Lower leg skin (tissue), 4 donors: Measurements from ENCODE around the gene NRXN3. TPM values are rescaled to one million over a fixed set of nuclear protein-coding genes. Genes with fewer than 3 reads are reported as not detected.

ENCODE experiments used
- DNase-seq, 2 donors: peaks; one replicate each; pipeline ENCODE4 v3.0.0-alpha.2; 2019; ENCODE audit warnings: low spot score in 2 of 2
- H3K4me3 ChIP-seq: fragments of 200-600 bp; sonication (generic); 2 replicates; pipeline ENCODE4 v1.5.1; 2017; ENCODE audit warnings: mild to moderate bottlenecking, low read depth; ENCODE audit not compliant: poor library complexity, severe bottlenecking
- CTCF ChIP-seq, 3 donors: fragments of 450-650 bp; IDR thresholded peaks; one replicate each; pipeline ENCODE4 v1.5.1; 2016; ENCODE audit warnings: antibody characterized with exemption in 3 of 3, mild to moderate bottlenecking in 3 of 3, moderate library complexity in 2 of 3
- POLR2A ChIP-seq, 2 donors: fragments of 450-650 bp; IDR thresholded peaks; one replicate each; pipeline ENCODE4 v1.6.1; 2016 to 2017; ENCODE audit warnings: antibody characterized with exemption in 2 of 2, mild to moderate bottlenecking in 1 of 2, moderate library complexity in 1 of 2
- WGBS, 2 donors: methylation state at CpG; one replicate each; pipeline ENCODE4 v1.1.5; 2018; 5-methylcytosine and 5-hydroxymethylcytosine counted together
- intact Hi-C: fragments of 100-400 bp; cut with DNase I; formaldehyde crosslinking; loops from one replicate; pipeline ENCODE4 v1.15.0; 2023; ENCODE audit warnings: low total_unique reads
- total RNA-seq, 4 donors: library from RNA; depleted of rRNA; stranded (reverse); fragments of >200 nt; gene quantifications; one replicate each; pipeline ENCODE4 v1.1.0, GENCODE V29; 2016

The NRXN3 gene
- total RNA-seq, 4 donors from 2014 or later: 0.61 to 2.4 (median 1.7) TPM

- H3K4me3 ChIP-seq: no peak overlapping the region
- intact Hi-C loops: no loop called here
- whole genome bisulfite sequencing, 2 donors: 45 to 58% methylated on average over 7 of the region's 7 CpGs
- no peak for DNase-seq
- TF ChIP-seq CTCF (IDR thresholded peaks at IDR 0.05) (no peak), POLR2A (IDR thresholded peaks at IDR 0.05) (no peak)
These were observed 1485.9 kb downstream of the NRXN3 start for GRCh38 chr14:79656056-79656455.

GRCh38 chr14:79656496-79656895, 1486.3 kb downstream of the NRXN3 start:
- DNase-seq: no peak
- WGBS, 2 donors: 74 to 82% methylated on average over 7 of the region's 7 CpGs

GRCh38 chr14:79658221-79658620, 1488.0 kb downstream of the NRXN3 start:
- intact Hi-C loops: no loop called here
- H3K4me3 ChIP-seq: no peak overlapping the region
- 64 to 77% methylated on average over 5 of the region's 5 CpGs for WGBS, 2 donors
- no peak for DNase-seq
- no peak for TF ChIP-seq POLR2A (IDR thresholded peaks at IDR 0.05)
- no peak for TF ChIP-seq CTCF (IDR thresholded peaks at IDR 0.05)

More at GRCh38 chr14:79656496-79656895, 1486.3 kb downstream of the NRXN3 start:
- TF ChIP-seq CTCF (IDR thresholded peaks at IDR 0.05): no peak
- no peak for TF ChIP-seq POLR2A (IDR thresholded peaks at IDR 0.05)
- H3K4me3 ChIP-seq: no peak overlapping the region
- intact Hi-C loops: no loop called here

- 81 to 92% methylated on average over 4 of the region's 4 CpGs for WGBS, 2 donors
- no peak for DNase-seq
- TF ChIP-seq POLR2A (IDR thresholded peaks at IDR 0.05): no peak
- no peak for TF ChIP-seq CTCF (IDR thresholded peaks at IDR 0.05)
- intact Hi-C loops: no loop called here
- H3K4me3 ChIP-seq: no peak overlapping the region
These were observed 1488.6 kb downstream of the NRXN3 start for GRCh38 chr14:79658769-79659168.

GRCh38 chr14:79660053-79660939, 1490.1 kb downstream of the NRXN3 start:
- no peak for DNase-seq
- TF ChIP-seq CTCF (IDR thresholded peaks at IDR 0.05): no peak
- no peak for TF ChIP-seq POLR2A (IDR thresholded peaks at IDR 0.05)
- H3K4me3 ChIP-seq: no peak overlapping the region
- 70 to 78% methylated on average over 7 of the region's 7 CpGs for whole genome bisulfite sequencing, 2 donors
- intact Hi-C loops: no loop called here
